Neural cell (in vitro differentiated cells): ENCODE results near the gene EDAR. TPM values are rescaled to one million over a fixed set of nuclear protein-coding genes. Genes with fewer than 3 reads are reported as not detected.

Source experiments
- H2AFZ ChIP-seq: fragments of 200-600, 300-800 bp; sonication (generic), shearing (Covaris generic); 2 replicates; pipeline ENCODE4 v1.6.0; 2014; ENCODE audit warnings: low read depth, mild to moderate bottlenecking, antibody characterized with exemption, low read length, moderate library complexity
- H3F3A ChIP-seq: fragments of 200-600 bp; shearing (Covaris generic); 2 replicates; pipeline ENCODE4 v1.6.1; 2016; ENCODE audit warnings: mild to moderate bottlenecking, moderate library complexity, mixed read lengths, antibody characterized with exemption, low read length; ENCODE audit not compliant: insufficient read depth, poor library complexity, severe bottlenecking
- H3K27ac ChIP-seq: fragments of 200-600, 300-800 bp; sonication (generic), shearing (Covaris generic); 2 replicates; pipeline ENCODE4 v1.5.1; 2014; ENCODE audit warnings: mild to moderate bottlenecking, low read length, moderate library complexity
- H3K27me3 ChIP-seq: fragments of 300-800, 200-600 bp; sonication (generic), shearing (Covaris generic); 2 replicates; pipeline ENCODE4 v1.6.0; 2014; ENCODE audit warnings: mild to moderate bottlenecking, low read depth, low read length, moderate library complexity; ENCODE audit not compliant: insufficient read depth
- H3K36me3 ChIP-seq: fragments of 300-800, 200-600 bp; sonication (generic), shearing (Covaris generic); 2 replicates; pipeline ENCODE4 v1.5.1; 2014; ENCODE audit warnings: mild to moderate bottlenecking, antibody characterized with exemption, low read length, moderate library complexity; ENCODE audit not compliant: insufficient read depth
- H3K4me2 ChIP-seq: fragments of 300-800, 200-600 bp; sonication (generic), shearing (Covaris generic); 2 replicates; pipeline ENCODE4 v1.6.0; 2014; ENCODE audit warnings: mild to moderate bottlenecking, low read length
- H3K4me3 ChIP-seq: fragments of 300-800, 200-600 bp; sonication (generic), shearing (Covaris generic); 2 replicates; pipeline ENCODE4 v1.5.1; 2014; ENCODE audit warnings: mild to moderate bottlenecking, low read length, moderate library complexity
- H3K79me2 ChIP-seq: fragments of 200-600 bp; shearing (Covaris generic); replicated peaks from 2 replicates; pipeline ENCODE4 v1.6.0; 2014; ENCODE audit warnings: mild to moderate bottlenecking, low read length, moderate library complexity; ENCODE audit not compliant: insufficient read depth
- H3K9ac ChIP-seq: fragments of 300-800, 200-600 bp; sonication (generic), shearing (Covaris generic); 2 replicates; pipeline ENCODE4 v1.6.1; 2016; ENCODE audit warnings: mild to moderate bottlenecking, low read length, mixed read lengths
- H3K9me2 ChIP-seq: fragments of 200-600 bp; shearing (Covaris generic); 2 replicates; pipeline ENCODE4 v1.6.1; 2016; ENCODE audit warnings: mild to moderate bottlenecking, low read length, mixed read lengths; ENCODE audit not compliant: insufficient read depth
- H3K9me3 ChIP-seq: fragments of 200-600, 300-800 bp; sonication (generic), shearing (Covaris generic); 2 replicates; pipeline ENCODE4 v1.6.1; 2016; ENCODE audit warnings: mild to moderate bottlenecking, mixed run types, low read length, moderate library complexity, mixed read lengths
- H4K20me1 ChIP-seq: fragments of 200-600 bp; shearing (Covaris generic); 2 replicates; pipeline ENCODE4 v1.6.1; 2016; ENCODE audit warnings: mild to moderate bottlenecking, mixed run types; ENCODE audit not compliant: insufficient read depth
- CTCF ChIP-seq: fragments of 450-650 bp; IDR thresholded peaks from 2 replicates; pipeline ENCODE4 v1.5.1; 2014; ENCODE audit warnings: antibody characterized with exemption, mild to moderate bottlenecking, moderate library complexity; ENCODE audit not compliant: poor library complexity, severe bottlenecking
- EP300 ChIP-seq: fragments of 450-650 bp; conservative IDR thresholded peaks from 2 replicates; pipeline ENCODE4 v1.6.1; 2014; ENCODE audit warnings: antibody characterized with exemption, mild to moderate bottlenecking, moderate library complexity; ENCODE audit not compliant: poor library complexity, severe bottlenecking
- EZH2 ChIP-seq: fragments of 200-600, 300-800 bp; shearing (Covaris generic), sonication (generic); IDR thresholded peaks from 2 replicates; pipeline ENCODE4 v1.6.1; 2014; ENCODE audit warnings: antibody characterized with exemption, low read length, borderline replicate concordance, mild to moderate bottlenecking; ENCODE audit not compliant: insufficient read depth, poor library complexity, severe bottlenecking
- MXI1 ChIP-seq: fragments of 450-650 bp; conservative IDR thresholded peaks from 2 replicates; pipeline ENCODE4 v1.6.1; 2014; ENCODE audit warnings: antibody characterized with exemption, mild to moderate bottlenecking; ENCODE audit not compliant: poor library complexity, severe bottlenecking
- POLR2AphosphoS5 ChIP-seq: IDR thresholded peaks from 2 replicates; pipeline ENCODE4 v1.6.1; 2012
- RAD21 ChIP-seq: fragments of 450-650 bp; conservative IDR thresholded peaks from 2 replicates; pipeline ENCODE4 v1.6.1; 2014; ENCODE audit warnings: antibody characterized with exemption, mild to moderate bottlenecking, moderate library complexity
- SMC3 ChIP-seq: fragments of 450-650 bp; conservative IDR thresholded peaks from 2 replicates; pipeline ENCODE4 v1.6.1; 2014; ENCODE audit warnings: antibody characterized with exemption, mild to moderate bottlenecking, moderate library complexity; ENCODE audit not compliant: poor library complexity
- TAF1 ChIP-seq: IDR thresholded peaks from 2 replicates; pipeline ENCODE4 v1.6.1; 2012; ENCODE audit warnings: low read depth
- polyA plus RNA-seq: library from polyadenylated mRNA; depleted of rRNA; stranded (reverse); fragments of >200 nt; gene quantifications from 2 replicates; pipeline ENCODE4 v1.2.3, GENCODE V29; 2014
- TF ChIP-seq, protein P1 (sequence below): IDR thresholded peaks from 2 replicates; pipeline ENCODE4 v1.6.1; 2012; ENCODE audit warnings: borderline replicate concordance

The EDAR gene
- polyA plus RNA-seq, 1 donor from 2014 or later, result not detected

GRCh38 chr2:109032229-109032820 is 43.3 kb upstream of the EDAR start:
- TF ChIP-seq RAD21, result no peak
- no peak for TF ChIP-seq SMC3
- no peak overlapping the region for H3K4me3 ChIP-seq

DNA sequence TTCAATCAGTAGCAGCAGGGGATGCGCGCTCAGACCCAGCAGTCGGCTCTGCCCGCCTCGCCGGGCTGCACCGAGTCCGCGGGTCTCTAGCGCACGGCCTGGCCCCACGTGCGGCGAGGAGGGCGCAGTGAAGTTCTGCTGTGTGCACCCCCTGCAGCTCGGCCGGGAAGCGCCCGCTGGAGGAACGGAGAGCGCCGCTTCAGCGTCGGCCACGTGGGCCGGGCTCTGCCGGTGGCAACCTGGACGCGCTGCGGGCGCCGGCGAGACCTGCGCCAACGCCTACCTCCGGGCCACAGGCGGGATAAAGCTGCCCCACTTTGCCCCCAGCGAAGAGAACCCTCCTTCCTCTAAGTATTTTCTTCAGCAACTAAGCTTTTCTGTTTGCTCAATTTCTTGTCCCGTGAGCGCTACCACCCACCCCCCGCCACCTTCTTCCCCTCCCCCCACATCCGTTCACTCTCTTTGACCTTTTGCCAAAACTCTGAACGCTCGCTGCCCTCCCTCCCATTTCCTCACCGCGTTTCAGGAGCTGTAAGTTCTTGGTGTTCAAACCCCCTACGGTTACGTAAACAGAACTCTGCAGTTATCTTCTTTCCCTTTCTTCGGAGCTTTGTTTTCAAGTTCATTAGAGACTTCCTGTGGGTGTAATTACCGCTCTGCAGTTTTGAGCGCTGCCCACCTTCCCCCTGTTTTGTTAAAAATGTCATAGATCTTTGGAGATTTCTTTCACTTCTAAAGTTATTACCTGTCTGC is 42.6 kb upstream of the EDAR start:
- Histone ChIP-seq H3K9me3 (no peaks in the 10 kb centered on the region), H3K27ac (no peak overlapping the region), H3K79me2 (no peaks in the 10 kb centered on the region), H3K9ac (no peak overlapping the region), H3K9me2 (no peaks in the 10 kb centered on the region), H3K4me3 (peak overlapping the region; percentile 65), H4K20me1 (no peaks in the 10 kb centered on the region), H3F3A (no peaks in the 10 kb centered on the region), H2AFZ (peak overlapping the region; percentile 14), H3K27me3 (peaks cover 21% of the 10 kb centered on the region), H3K4me2 (no peak overlapping the region), H3K36me3 (no peaks in the 10 kb centered on the region)
- TF ChIP-seq MXI1 (peak; percentile 49), RAD21 (no peak)

More at GRCh38 chr2:109032229-109032820, 43.3 kb upstream of the EDAR start:
- peaks cover 21% of the 10 kb centered on the region for H3K27me3 ChIP-seq
- H3K9ac ChIP-seq, result no peak overlapping the region
- no peaks in the 10 kb centered on the region for H4K20me1 ChIP-seq
- H2AFZ ChIP-seq, result no peak overlapping the region
- H3K9me2 ChIP-seq, result no peaks in the 10 kb centered on the region
- no peaks in the 10 kb centered on the region for H3K79me2 ChIP-seq
- H3F3A ChIP-seq, result no peaks in the 10 kb centered on the region
- H3K4me2 ChIP-seq, result no peak overlapping the region
- no peak overlapping the region for H3K27ac ChIP-seq
- H3K9me3 ChIP-seq, result no peaks in the 10 kb centered on the region
- H3K36me3 ChIP-seq, result no peaks in the 10 kb centered on the region

GRCh38 chr2:109030870-109031475 is 42.0 kb upstream of the EDAR start:
- Histone ChIP-seq H3K9ac (no peak overlapping the region), H3K27me3 (peaks cover 21% of the 10 kb centered on the region), H3F3A (no peaks in the 10 kb centered on the region), H3K36me3 (no peaks in the 10 kb centered on the region), H2AFZ (peak overlapping the region; percentile 14), H3K79me2 (no peaks in the 10 kb centered on the region), H3K9me3 (no peaks in the 10 kb centered on the region), H3K4me2 (no peak overlapping the region), H3K9me2 (no peaks in the 10 kb centered on the region), H3K27ac (no peak overlapping the region), H3K4me3 (peak overlapping the region; percentile 65), H4K20me1 (no peaks in the 10 kb centered on the region)
- TF ChIP-seq MXI1, result no peak
- TF ChIP-seq TAF1, result no peak
- TF ChIP-seq CTCF, result no peak
- no peak for TF ChIP-seq SMC3
- TF ChIP-seq, protein P1, sequence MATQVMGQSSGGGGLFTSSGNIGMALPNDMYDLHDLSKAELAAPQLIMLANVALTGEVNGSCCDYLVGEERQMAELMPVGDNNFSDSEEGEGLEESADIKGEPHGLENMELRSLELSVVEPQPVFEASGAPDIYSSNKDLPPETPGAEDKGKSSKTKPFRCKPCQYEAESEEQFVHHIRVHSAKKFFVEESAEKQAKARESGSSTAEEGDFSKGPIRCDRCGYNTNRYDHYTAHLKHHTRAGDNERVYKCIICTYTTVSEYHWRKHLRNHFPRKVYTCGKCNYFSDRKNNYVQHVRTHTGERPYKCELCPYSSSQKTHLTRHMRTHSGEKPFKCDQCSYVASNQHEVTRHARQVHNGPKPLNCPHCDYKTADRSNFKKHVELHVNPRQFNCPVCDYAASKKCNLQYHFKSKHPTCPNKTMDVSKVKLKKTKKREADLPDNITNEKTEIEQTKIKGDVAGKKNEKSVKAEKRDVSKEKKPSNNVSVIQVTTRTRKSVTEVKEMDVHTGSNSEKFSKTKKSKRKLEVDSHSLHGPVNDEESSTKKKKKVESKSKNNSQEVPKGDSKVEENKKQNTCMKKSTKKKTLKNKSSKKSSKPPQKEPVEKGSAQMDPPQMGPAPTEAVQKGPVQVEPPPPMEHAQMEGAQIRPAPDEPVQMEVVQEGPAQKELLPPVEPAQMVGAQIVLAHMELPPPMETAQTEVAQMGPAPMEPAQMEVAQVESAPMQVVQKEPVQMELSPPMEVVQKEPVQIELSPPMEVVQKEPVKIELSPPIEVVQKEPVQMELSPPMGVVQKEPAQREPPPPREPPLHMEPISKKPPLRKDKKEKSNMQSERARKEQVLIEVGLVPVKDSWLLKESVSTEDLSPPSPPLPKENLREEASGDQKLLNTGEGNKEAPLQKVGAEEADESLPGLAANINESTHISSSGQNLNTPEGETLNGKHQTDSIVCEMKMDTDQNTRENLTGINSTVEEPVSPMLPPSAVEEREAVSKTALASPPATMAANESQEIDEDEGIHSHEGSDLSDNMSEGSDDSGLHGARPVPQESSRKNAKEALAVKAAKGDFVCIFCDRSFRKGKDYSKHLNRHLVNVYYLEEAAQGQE, result no peak
- no peak for TF ChIP-seq EZH2
- TF ChIP-seq POLR2AphosphoS5, result no peak
- TF ChIP-seq EP300, result no peak
- no peak for TF ChIP-seq RAD21
